GM12878 (cell line): ENCODE data around the gene GLI2. TPM values are rescaled to one million over a fixed set of nuclear protein-coding genes. Genes with fewer than 3 reads are reported as not detected.

Experiments
- ATAC-seq: fragments of 200-7000 bp; cut with Tn5 transposase; 3 replicates; pipeline ENCODE4 v1.9.1; 2020; ENCODE audit warnings: mild to moderate bottlenecking, moderate library complexity
- BruUV-seq: library from RNA; stranded (reverse); fragments of 400-500 nt; replicated peaks from 2 replicates; lab custom pipeline; 2021; lab: Mats Ljungman, UMichigan
- CTCF ChIA-PET: fragments of 300-600 bp; sonication (Branson Sonifier 250); formaldehyde crosslinking; extraction: SDS; loops from one replicate; lab custom pipeline; 2021; ENCODE audit warnings: inconsistent platforms; lab: Yijun Ruan, JAX
- POLR2A ChIA-PET: fragments of 350-600 bp; formaldehyde crosslinking; extraction: SDS; loops from one replicate; lab custom pipeline; 2021; ENCODE audit warnings: inconsistent platforms; lab: Charles Lee
- RAD21 ChIA-PET: fragments of 300-600 bp; sonication (Branson Sonifier 250); formaldehyde crosslinking; loops from one replicate; lab custom pipeline; 2023; ENCODE audit warnings: antibody characterized with exemption; ENCODE audit not compliant: unreplicated experiment; lab: Charles Lee
- SMC1A ChIA-PET: fragments of 300-600 bp; sonication (Branson Sonifier 250); formaldehyde crosslinking; loops from one replicate; lab custom pipeline; 2023; ENCODE audit not compliant: unreplicated experiment, uncharacterized antibody; lab: Charles Lee
- DNase-seq: peaks from one replicate; pipeline ENCODE4 v3.0.0-alpha.2; 2011; ENCODE audit warnings: low read depth, low spot score
- FAIRE-seq: peaks from 3 replicates; lab custom pipeline; 2011; peaks lifted over from hg19 to GRCh38; lab: Jason Lieb, UNC
- H2AFZ ChIP-seq: 2 replicates; pipeline ENCODE4 v1.6.0; 2011; ENCODE audit warnings: low read depth, low read length, control low read depth; ENCODE audit not compliant: control insufficient read depth
- H3K27ac ChIP-seq: 2 replicates; pipeline ENCODE4 v1.5.1; 2011; ENCODE audit warnings: control low read depth; ENCODE audit not compliant: control insufficient read depth, insufficient read depth
- H3K27me3 ChIP-seq, 2 experiments: replicated peaks in 1 of 2; 2 replicates each; pipeline versions ENCODE4 v1.6.0 to v1.6.1; 2011; ENCODE audit warnings: low read length in 1 of 2; ENCODE audit not compliant: control insufficient read depth in 2 of 2, insufficient read depth in 2 of 2
- H3K36me3 ChIP-seq, 2 experiments: 2 replicates each; pipeline ENCODE4 v1.5.1; 2011; ENCODE audit warnings: low read length in 1 of 2; ENCODE audit not compliant: control insufficient read depth in 2 of 2, insufficient read depth in 2 of 2
- H3K4me1 ChIP-seq: 2 replicates; pipeline ENCODE4 v1.6.1; 2011; ENCODE audit warnings: mild to moderate bottlenecking, low read length, moderate library complexity, mixed read lengths; ENCODE audit not compliant: control insufficient read depth, insufficient read depth
- H3K4me2 ChIP-seq: 2 replicates; pipeline ENCODE4 v1.6.0; 2011; ENCODE audit warnings: control low read depth; ENCODE audit not compliant: control insufficient read depth, insufficient read depth
- H3K4me3 ChIP-seq: fragments of 200-600 bp; sonication (generic); 2 replicates; pipeline ENCODE4 v1.5.1; 2016
- H3K79me2 ChIP-seq: 2 replicates; pipeline ENCODE4 v1.6.0; 2011; ENCODE audit warnings: low read length; ENCODE audit not compliant: control insufficient read depth, insufficient read depth
- H3K9ac ChIP-seq: 2 replicates; pipeline ENCODE4 v1.8.0; 2011; ENCODE audit warnings: low read length, control low read depth, mixed read lengths; ENCODE audit not compliant: control insufficient read depth, insufficient read depth
- H3K9me3 ChIP-seq: replicated peaks from 3 replicates; pipeline ENCODE4 v1.5.1; 2011; ENCODE audit warnings: mild to moderate bottlenecking, low read length; ENCODE audit not compliant: control insufficient read depth, insufficient read depth
- H4K20me1 ChIP-seq: 2 replicates; pipeline ENCODE4 v1.6.0; 2011; ENCODE audit not compliant: control insufficient read depth, insufficient read depth
- BCL3 ChIP-seq: IDR thresholded peaks from 2 replicates; pipeline ENCODE4 v1.6.1; 2011; ENCODE audit warnings: borderline replicate concordance, low read depth, mild to moderate bottlenecking, moderate library complexity, low read length; ENCODE audit not compliant: insufficient read depth, poor library complexity, severe bottlenecking
- FOXM1 ChIP-seq: IDR thresholded peaks from 2 replicates; pipeline ENCODE4 v1.6.1; 2012; ENCODE audit warnings: low read depth, mild to moderate bottlenecking, inconsistent platforms, low read length, moderate library complexity
- HCFC1 ChIP-seq: fragments of 150-350 bp; IDR thresholded peaks from 2 replicates; pipeline ENCODE4 v1.6.1; 2014; ENCODE audit warnings: low read length
- LARP7 ChIP-seq: fragments of 450-650 bp; IDR thresholded peaks from 2 replicates; pipeline ENCODE4 v1.6.1; 2017; ENCODE audit warnings: mild to moderate bottlenecking
- SUPT20H ChIP-seq: IDR thresholded peaks from 2 replicates; pipeline ENCODE4 v1.6.1; 2011; ENCODE audit warnings: low read depth, mild to moderate bottlenecking, low read length, moderate library complexity, borderline replicate concordance; ENCODE audit not compliant: control insufficient read depth
- YBX1 ChIP-seq: fragments of 450-650 bp; IDR thresholded peaks from 2 replicates; pipeline ENCODE4 v1.6.1; 2016; ENCODE audit warnings: antibody characterized with exemption
- WGBS: methylation state at CpG from one replicate; pipeline ENCODE4 v1.1.6; 2016; ENCODE audit warnings: low lambda C conversion rate; ENCODE audit not compliant: insufficient replicate concordance, insufficient coverage; ENCODE audit errors: missing lambda C conversion rate; 5-methylcytosine and 5-hydroxymethylcytosine counted together
- in situ Hi-C: fragments of 300-500 bp; cut with MboI; formaldehyde crosslinking; loops from 9 replicates; pipeline ENCODE4 v1.14.3; 2018; ENCODE audit warnings: mixed read lengths
- intact Hi-C: fragments of 100-400 bp; cut with micrococcal nuclease; formaldehyde crosslinking; loops from one replicate; pipeline ENCODE4 v1.14.2; 2022; ENCODE audit not compliant: unreplicated experiment
- polyA plus RNA-seq, 11 experiments: library from polyadenylated mRNA; depleted of rRNA in 4 of 11; unstranded in 6 of 11; stranded (reverse) in 5 of 11; fragments of >200 nt; fragmentation: Nextera tagmentation in 4 of 11; fragmentation: Illumina TruSeq in 1 of 11; extraction: Ambion mirVana in 4 of 11; extraction: Trizol in 1 of 11; gene quantifications; 1 replicate in 1 of 11; 2 replicates in 10 of 11; pipeline versions ENCODE4 v1.2.1 to v1.2.3, GENCODE V29; 2011 to 2016; ENCODE audit warnings: inconsistent platforms in 2 of 11, missing spikeins in 2 of 11, low read depth in 1 of 11
- total RNA-seq, 4 experiments: library from RNA; depleted of rRNA in 3 of 4; stranded (reverse); fragments of >200 nt in 3 of 4; fragmentation: Illumina TruSeq in 1 of 4; extraction: Trizol in 1 of 4; gene quantifications; 2 replicates each; pipeline versions ENCODE4 v1.2.1 to v1.2.3, GENCODE V29; 2013 to 2021
- TF ChIP-seq, protein P1 (sequence below): fragments of 450-650 bp; IDR thresholded peaks from 2 replicates; pipeline ENCODE4 v1.6.1; 2017; ENCODE audit warnings: antibody characterized with exemption, mild to moderate bottlenecking, moderate library complexity
- TF ChIP-seq, protein P2 (sequence below): fragments of 450-650 bp; IDR thresholded peaks from 2 replicates; pipeline ENCODE4 v1.6.1; 2016; ENCODE audit warnings: mild to moderate bottlenecking
- TF ChIP-seq, protein P3 (sequence below): fragments of 450-650 bp; formaldehyde crosslinking; IDR thresholded peaks from 2 replicates; pipeline ENCODE4 v1.5.0; 2022; ENCODE audit warnings: mild to moderate bottlenecking, missing genetic modification characterization

The GLI2 gene
- total and polyA plus RNA-seq, 10 of the 15 experiments (the other 5 are each of a cell fraction or from before 2014, with no cell fraction given), result 0.01 TPM; not detected in 9

DNA sequence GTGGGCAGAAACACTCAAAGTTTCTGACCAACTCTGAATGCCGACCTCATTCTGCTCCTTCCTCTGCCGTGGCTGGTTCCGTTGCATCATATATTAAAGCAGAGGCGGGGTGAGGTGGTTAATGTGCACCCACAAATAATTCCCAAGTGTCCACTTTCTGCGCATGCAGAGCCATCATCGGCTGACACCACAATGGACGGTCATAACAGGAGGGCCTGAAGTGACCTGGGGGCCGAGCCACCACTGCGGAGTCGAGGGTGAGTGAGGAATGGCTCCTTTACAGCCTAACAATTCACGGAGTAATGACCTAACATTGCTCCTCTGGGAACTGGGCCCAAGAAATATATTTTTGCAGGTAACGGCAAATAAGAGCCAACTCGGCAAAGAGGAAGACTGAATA is 32.9 kb upstream of the GLI2 start:
- H3K9me3 ChIP-seq, result no peaks in the 10 kb centered on the region
- H3K4me3 ChIP-seq, result no peak overlapping the region
- H2AFZ ChIP-seq, result no peak overlapping the region
- 15% methylated on average over 13 of the region's 13 CpGs for WGBS
- in situ Hi-C loops, result no loop called here
- peaks cover 0 to 2% of the 10 kb centered on the region in 2 experiments; a peak in 3 of 4 replicates for H3K27me3 ChIP-seq
- H3K36me3 ChIP-seq, result no peaks in the 10 kb centered on the region
- no peak for FAIRE-seq
- H3K4me2 ChIP-seq, result no peak overlapping the region
- no peaks in the 10 kb centered on the region; the same call in 1 of the 2 replicates for H4K20me1 ChIP-seq
- no peak for DNase-seq
- ChIA-PET POLR2A (no interaction called here), CTCF (no interaction called here), RAD21 (no interaction called here), SMC1A (no interaction called here)
- intact Hi-C loops, result no loop called here
- no peaks in the 10 kb centered on the region for H3K79me2 ChIP-seq
- H3K4me1 ChIP-seq, result no peaks in the 10 kb centered on the region
- TF ChIP-seq, protein P1, sequence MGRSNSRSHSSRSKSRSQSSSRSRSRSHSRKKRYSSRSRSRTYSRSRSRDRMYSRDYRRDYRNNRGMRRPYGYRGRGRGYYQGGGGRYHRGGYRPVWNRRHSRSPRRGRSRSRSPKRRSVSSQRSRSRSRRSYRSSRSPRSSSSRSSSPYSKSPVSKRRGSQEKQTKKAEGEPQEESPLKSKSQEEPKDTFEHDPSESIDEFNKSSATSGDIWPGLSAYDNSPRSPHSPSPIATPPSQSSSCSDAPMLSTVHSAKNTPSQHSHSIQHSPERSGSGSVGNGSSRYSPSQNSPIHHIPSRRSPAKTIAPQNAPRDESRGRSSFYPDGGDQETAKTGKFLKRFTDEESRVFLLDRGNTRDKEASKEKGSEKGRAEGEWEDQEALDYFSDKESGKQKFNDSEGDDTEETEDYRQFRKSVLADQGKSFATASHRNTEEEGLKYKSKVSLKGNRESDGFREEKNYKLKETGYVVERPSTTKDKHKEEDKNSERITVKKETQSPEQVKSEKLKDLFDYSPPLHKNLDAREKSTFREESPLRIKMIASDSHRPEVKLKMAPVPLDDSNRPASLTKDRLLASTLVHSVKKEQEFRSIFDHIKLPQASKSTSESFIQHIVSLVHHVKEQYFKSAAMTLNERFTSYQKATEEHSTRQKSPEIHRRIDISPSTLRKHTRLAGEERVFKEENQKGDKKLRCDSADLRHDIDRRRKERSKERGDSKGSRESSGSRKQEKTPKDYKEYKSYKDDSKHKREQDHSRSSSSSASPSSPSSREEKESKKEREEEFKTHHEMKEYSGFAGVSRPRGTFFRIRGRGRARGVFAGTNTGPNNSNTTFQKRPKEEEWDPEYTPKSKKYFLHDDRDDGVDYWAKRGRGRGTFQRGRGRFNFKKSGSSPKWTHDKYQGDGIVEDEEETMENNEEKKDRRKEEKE, result no peak
- TF ChIP-seq, protein P2, sequence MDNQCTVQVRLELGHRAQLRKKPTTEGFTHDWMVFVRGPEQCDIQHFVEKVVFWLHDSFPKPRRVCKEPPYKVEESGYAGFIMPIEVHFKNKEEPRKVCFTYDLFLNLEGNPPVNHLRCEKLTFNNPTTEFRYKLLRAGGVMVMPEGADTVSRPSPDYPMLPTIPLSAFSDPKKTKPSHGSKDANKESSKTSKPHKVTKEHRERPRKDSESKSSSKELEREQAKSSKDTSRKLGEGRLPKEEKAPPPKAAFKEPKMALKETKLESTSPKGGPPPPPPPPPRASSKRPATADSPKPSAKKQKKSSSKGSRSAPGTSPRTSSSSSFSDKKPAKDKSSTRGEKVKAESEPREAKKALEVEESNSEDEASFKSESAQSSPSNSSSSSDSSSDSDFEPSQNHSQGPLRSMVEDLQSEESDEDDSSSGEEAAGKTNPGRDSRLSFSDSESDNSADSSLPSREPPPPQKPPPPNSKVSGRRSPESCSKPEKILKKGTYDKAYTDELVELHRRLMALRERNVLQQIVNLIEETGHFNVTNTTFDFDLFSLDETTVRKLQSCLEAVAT, result no peak
- no peak for TF ChIP-seq HCFC1
- no peak for TF ChIP-seq FOXM1
- TF ChIP-seq BCL3, result no peak
- TF ChIP-seq, protein P3, sequence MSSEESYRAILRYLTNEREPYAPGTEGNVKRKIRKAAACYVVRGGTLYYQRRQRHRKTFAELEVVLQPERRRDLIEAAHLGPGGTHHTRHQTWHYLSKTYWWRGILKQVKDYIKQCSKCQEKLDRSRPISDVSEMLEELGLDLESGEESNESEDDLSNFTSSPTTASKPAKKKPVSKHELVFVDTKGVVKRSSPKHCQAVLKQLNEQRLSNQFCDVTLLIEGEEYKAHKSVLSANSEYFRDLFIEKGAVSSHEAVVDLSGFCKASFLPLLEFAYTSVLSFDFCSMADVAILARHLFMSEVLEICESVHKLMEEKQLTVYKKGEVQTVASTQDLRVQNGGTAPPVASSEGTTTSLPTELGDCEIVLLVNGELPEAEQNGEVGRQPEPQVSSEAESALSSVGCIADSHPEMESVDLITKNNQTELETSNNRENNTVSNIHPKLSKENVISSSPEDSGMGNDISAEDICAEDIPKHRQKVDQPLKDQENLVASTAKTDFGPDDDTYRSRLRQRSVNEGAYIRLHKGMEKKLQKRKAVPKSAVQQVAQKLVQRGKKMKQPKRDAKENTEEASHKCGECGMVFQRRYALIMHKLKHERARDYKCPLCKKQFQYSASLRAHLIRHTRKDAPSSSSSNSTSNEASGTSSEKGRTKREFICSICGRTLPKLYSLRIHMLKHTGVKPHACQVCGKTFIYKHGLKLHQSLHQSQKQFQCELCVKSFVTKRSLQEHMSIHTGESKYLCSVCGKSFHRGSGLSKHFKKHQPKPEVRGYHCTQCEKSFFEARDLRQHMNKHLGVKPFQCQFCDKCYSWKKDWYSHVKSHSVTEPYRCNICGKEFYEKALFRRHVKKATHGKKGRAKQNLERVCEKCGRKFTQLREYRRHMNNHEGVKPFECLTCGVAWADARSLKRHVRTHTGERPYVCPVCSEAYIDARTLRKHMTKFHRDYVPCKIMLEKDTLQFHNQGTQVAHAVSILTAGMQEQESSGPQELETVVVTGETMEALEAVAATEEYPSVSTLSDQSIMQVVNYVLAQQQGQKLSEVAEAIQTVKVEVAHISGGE (CRISPR knock-in tag), result no peak
- TF ChIP-seq YBX1, result no peak
- no peak for TF ChIP-seq SUPT20H
- TF ChIP-seq LARP7, result no peak
- no peak overlapping the region for H3K9ac ChIP-seq
- BruUV-seq, result no TSS peak
- no peak overlapping the region for H3K27ac ChIP-seq
- no peak for ATAC-seq
